GM13976 (cell line): ENCODE data around the gene RANBP10.

Experiments used
- DNase-seq: peaks from one replicate; pipeline ENCODE4 v3.0.0; 2012; ENCODE audit warnings: low spot score
- CTCF ChIP-seq: IDR thresholded peaks from 2 replicates; pipeline ENCODE4 v1.5.1; 2012; ENCODE audit warnings: borderline replicate concordance, mild to moderate bottlenecking; ENCODE audit not compliant: insufficient read depth; ENCODE audit errors: extremely low read depth, missing control alignments, control extremely low read depth
- in situ Hi-C: fragments of 300-500 bp; cut with MboI; formaldehyde crosslinking; loops from one replicate; pipeline ENCODE4 v1.12.0; 2022; ENCODE audit warnings: low sequenced_read_pairs, mixed read lengths, inconsistent platforms; ENCODE audit not compliant: unreplicated experiment

Gene RANBP10

GRCh38 chr16:67796099-67796718 is 10.2 kb downstream of the RANBP10 start:
- no peak for DNase-seq
- TF ChIP-seq CTCF, result no peak
- in situ Hi-C loops, result no loop called here

DNA sequence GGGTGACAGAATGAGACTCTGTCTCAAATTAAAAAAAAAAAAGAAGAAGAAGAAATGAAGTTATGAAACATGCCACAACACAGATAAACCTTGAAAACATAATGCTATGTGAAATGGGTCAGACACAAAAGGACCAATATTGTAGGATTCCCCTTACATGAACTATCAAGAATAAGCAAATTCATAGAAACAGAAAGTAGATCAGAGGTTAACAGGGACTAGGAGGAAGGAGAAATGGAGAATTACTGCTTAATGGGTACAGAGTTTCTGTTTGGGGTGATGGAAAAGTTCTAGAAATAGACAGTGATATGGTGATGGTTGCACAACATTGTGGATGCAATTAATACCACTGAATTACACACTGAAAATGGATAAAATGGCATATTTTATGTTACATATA is 16.3 kb downstream of the RANBP10 start:
- in situ Hi-C loops, result no loop called here
- TF ChIP-seq CTCF, result no peak
- no peak for DNase-seq

- in situ Hi-C loops, result no loop called here
- no peak for TF ChIP-seq CTCF
- no peak for DNase-seq
These were observed 19.9 kb downstream of the RANBP10 start for GRCh38 chr16:67786491-67786890.

DNA sequence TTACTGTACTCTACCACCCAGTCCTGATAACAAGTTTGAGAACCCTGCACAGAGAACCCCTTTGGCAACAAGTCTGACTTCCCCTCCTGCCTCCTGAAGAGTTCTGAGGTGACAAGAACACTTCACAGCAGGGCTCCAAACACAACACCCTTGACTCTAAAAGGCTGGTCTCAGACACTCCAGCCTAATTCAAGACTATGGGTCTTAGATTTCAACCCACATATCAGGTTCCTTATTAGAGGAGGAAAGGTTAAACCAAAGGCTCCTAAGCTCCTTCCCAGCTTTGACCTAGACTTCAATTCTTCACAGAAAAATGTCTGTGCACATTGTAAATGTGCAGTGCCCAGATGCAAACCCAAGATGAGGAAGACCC is 23.0 kb downstream of the RANBP10 start:
- in situ Hi-C loops, result no loop called here
- DNase-seq, result no peak
- TF ChIP-seq CTCF, result no peak

GRCh38 chr16:67782567-67783352 is 23.6 kb downstream of the RANBP10 start:
- in situ Hi-C loops, result no loop called here

GRCh38 chr16:67781565-67781921 is 24.8 kb downstream of the RANBP10 start:
- in situ Hi-C loops, result no loop called here
- DNase-seq, result no peak
- no peak for TF ChIP-seq CTCF

More at GRCh38 chr16:67782567-67783352, 23.6 kb downstream of the RANBP10 start:
- DNase-seq, result no peak
- no peak for TF ChIP-seq CTCF
